Thymus (tissue), 11 donors: ENCODE data around the gene SLC25A6. TPM values are rescaled to one million over a fixed set of nuclear protein-coding genes. Genes with fewer than 3 reads are reported as not detected.
"Not testable (repeated sequence)": the region's sequence is repeated elsewhere in the genome, so short reads cannot be mapped to it uniquely, and the experiment has no call there.

Source experiments
- DNase-seq, 9 donors: peaks; one replicate each; pipeline ENCODE4 v3.0.0-alpha.2; 2013; ENCODE audit warnings: low spot score in 9 of 9, low read depth in 6 of 9, missing footprints in 1 of 9
- H3K27ac ChIP-seq, 2 donors: one replicate each; pipeline ENCODE4 v1.5.1; 2013; ENCODE audit warnings: control low read depth in 1 of 2, low read depth in 1 of 2, low read length in 1 of 2, mild to moderate bottlenecking in 1 of 2, moderate library complexity in 1 of 2
- H3K27me3 ChIP-seq, 2 donors: one replicate each; pipeline ENCODE4 v1.5.1; 2013; ENCODE audit warnings: low read length in 1 of 2; ENCODE audit not compliant: control insufficient read depth in 2 of 2, insufficient read depth in 1 of 2
- H3K36me3 ChIP-seq, 2 donors: one replicate each; pipeline ENCODE4 v1.5.1; 2013; ENCODE audit warnings: low read length in 1 of 2, mild to moderate bottlenecking in 1 of 2, moderate library complexity in 1 of 2; ENCODE audit not compliant: control insufficient read depth in 2 of 2, insufficient read depth in 2 of 2
- H3K4me1 ChIP-seq, 2 donors: one replicate each; pipeline ENCODE4 v1.5.1; 2013; ENCODE audit warnings: low read length in 2 of 2; ENCODE audit not compliant: control insufficient read depth in 2 of 2, insufficient read depth in 2 of 2
- H3K4me3 ChIP-seq, 2 donors: one replicate each; pipeline ENCODE4 v1.5.1; 2013; ENCODE audit warnings: low read length in 2 of 2, control low read depth in 1 of 2, mild to moderate bottlenecking in 1 of 2
- H3K9me3 ChIP-seq, 2 donors: one replicate each; pipeline ENCODE4 v1.5.1; 2013; ENCODE audit warnings: low read length in 1 of 2, mild to moderate bottlenecking in 1 of 2; ENCODE audit not compliant: control insufficient read depth in 2 of 2, insufficient read depth in 1 of 2
- WGBS: extraction: QIAGEN DNeasy Blood & Tissue Kit; methylation state at CpG from one replicate; pipeline ENCODE4 v1.1.7; 2013; 5-methylcytosine and 5-hydroxymethylcytosine counted together
- polyA plus RNA-seq: library from polyadenylated mRNA; stranded (reverse); fragments of 200-250 nt; gene quantifications from one replicate; pipeline ENCODE4 v1.2.3, GENCODE V29; 2013
- total RNA-seq: library from RNA; stranded (reverse); fragments of 120-200 nt; gene quantifications from one replicate; pipeline ENCODE4 v1.2.4, GENCODE V29; 2013
- donor health status: healthy.

Gene SLC25A6
- total and polyA plus RNA-seq, 2 donors: 139 to 230 TPM

DNA sequence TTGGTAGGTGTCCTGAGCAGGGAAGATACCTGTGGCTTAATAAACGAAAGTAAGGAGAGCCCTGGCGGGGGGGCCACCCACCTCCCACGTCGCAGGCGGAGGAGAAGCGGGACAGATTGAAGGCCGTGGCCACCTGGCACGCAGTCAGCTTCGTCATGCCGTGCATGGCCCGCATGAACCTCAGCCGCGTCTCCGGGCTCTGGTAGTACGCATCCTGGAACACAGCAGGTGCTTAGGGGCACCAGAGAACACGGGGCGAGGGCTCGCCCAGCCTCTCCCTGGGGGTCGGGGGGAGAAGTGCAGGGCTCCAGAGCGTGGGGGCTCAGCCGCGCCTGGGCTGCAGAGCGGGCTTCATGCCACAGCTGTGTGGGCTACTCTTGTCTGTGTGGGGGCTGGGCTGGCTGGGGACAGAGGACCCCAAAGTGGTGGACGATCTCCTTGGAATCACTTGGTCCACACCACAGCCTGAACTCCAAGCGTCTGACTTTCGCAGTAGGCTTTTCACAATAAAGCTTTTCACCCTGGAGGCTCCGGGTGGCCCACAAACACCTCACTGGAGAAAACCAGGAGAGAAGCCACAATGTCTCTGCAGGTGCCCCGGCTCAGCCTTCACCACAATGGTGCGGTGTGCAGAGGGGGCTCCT is 27.1 kb upstream of the SLC25A6 start:
- Histone ChIP-seq H3K27ac (no peak overlapping the region), H3K27me3 (no peaks in the 10 kb centered on the region), H3K4me1 (no peaks in the 10 kb centered on the region), H3K36me3 (peaks cover 39 to 71% of the 10 kb centered on the region in 2 donors), H3K9me3 (peaks cover 28 to 35% of the 10 kb centered on the region in 2 donors), H3K4me3 (no peak overlapping the region)
- no peak for DNase-seq
- WGBS: 92% methylated on average over 29 of the region's 29 CpGs

DNA sequence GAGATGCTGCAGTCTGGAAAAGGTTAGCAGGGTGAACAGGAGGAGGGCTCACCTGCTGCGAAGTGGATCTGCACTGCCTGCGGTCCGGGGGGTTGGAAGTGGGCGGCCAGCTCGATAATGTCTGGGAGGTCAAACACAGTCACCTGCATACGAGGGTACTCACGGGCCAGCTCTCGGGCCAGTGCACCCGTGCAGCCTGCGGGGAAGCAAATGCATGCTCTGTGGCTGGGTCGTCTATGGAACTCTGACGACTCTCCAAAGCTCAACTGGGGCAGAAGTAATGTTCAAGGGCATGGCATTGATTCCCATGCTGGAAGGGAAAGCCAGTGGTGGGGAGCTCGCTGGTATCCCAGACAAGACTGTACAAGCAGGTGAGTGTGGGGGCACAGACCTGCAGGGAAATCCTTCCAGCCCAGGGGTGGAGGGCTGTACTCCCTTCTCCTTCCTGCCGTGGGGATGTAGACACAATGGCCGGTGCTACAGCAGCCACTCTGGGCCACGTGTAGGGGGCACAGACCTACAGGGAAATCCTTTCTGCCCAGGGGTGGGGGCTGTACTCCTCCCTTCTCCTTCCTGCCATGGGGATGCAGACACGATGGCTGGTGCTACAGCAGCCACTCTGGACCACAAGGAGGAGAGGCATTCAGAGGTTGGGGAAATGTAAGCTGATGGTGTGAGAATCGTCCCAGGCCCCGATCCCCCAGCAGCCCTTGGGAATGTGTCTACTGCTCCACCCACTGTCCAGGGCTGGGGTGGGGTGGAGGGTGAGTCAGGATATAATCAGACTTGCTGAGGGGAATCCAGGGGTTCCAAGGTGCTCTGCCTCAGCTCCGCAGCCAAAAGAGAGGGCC is 26.2 kb upstream of the SLC25A6 start:
- peaks cover 47 to 71% of the 10 kb centered on the region in 2 donors for H3K36me3 ChIP-seq
- 95% methylated on average over 20 of the region's 20 CpGs for WGBS

DNA sequence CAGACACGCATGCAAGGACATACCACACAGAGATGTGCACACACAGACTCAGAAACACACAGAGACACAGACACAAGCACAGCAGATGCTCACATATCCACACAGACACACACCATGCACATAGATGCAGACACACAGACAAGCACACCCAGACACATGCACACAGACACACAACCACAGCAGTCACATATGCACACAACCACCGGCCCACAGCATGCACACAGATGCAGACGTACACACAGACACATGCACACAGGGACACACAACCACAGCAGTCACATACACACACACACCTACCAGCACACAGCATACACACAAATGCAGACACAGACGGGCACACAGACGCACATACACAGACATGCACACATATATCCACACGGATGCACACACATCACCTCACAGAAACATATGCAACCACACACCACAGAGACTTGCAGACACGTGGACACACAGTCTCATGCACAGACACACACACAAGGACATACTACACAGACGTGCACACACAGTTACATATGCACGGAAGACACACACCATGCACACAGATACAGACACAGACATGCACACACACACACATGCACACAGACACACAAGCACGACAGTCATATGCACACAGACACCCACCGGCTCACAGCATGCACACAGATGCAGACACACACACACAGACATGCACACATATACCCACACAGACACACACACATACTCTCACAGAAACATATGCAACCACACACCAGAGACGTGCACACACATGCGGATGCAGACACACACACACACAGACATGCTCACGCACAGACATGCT is 25.2 kb upstream of the SLC25A6 start:
- no peaks in the 10 kb centered on the region for H3K4me1 ChIP-seq
- peaks cover 47 to 71% of the 10 kb centered on the region in 2 donors for H3K36me3 ChIP-seq
- WGBS: 74% methylated on average over 14 of the region's 14 CpGs
- DNase-seq: no peak
- H3K4me3 ChIP-seq: no peak overlapping the region
- H3K9me3 ChIP-seq: peaks cover 15 to 23% of the 10 kb centered on the region in 2 donors
- H3K27me3 ChIP-seq: no peaks in the 10 kb centered on the region
- H3K27ac ChIP-seq: no peak overlapping the region

More for the DNA sequence above, 26.2 kb upstream of the SLC25A6 start:
- no peaks in the 10 kb centered on the region for H3K27me3 ChIP-seq
- H3K4me3 ChIP-seq: no peak overlapping the region
- DNase-seq: no peak
- no peaks in the 10 kb centered on the region for H3K4me1 ChIP-seq
- no peak overlapping the region for H3K27ac ChIP-seq
- peaks cover 22 to 29% of the 10 kb centered on the region in 2 donors for H3K9me3 ChIP-seq

DNA sequence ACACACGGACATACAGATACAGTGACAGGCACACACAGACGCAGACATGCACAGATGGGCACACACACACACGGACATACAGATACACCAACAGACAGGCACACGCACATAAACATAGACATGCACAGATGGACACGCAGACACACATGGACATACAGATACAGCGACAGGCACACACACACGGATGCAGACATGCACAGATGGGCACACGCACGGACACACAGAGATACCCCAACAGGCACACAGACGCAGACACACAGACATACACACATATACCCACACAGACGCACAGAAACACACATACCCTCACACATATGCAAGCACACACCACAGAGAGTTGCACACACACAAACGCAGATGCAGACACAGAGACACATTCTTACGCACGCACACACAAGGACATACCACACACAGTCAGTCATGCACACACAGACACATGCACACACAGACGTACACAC is 24.4 kb upstream of the SLC25A6 start:
- DNase-seq: no peak
- Histone ChIP-seq H3K9me3 (peaks cover 8 to 15% of the 10 kb centered on the region in 2 donors), H3K27me3 (no peaks in the 10 kb centered on the region), H3K36me3 (peaks cover 41 to 71% of the 10 kb centered on the region in 2 donors), H3K27ac (no peak overlapping the region), H3K4me1 (no peaks in the 10 kb centered on the region), H3K4me3 (no peak overlapping the region)
- 73% methylated on average over 15 of the region's 15 CpGs for WGBS

GRCh38 chrX:1412551-1413161 is 20.7 kb upstream of the SLC25A6 start:
- Histone ChIP-seq H3K4me1 (no peaks in the 10 kb centered on the region), H3K36me3 (peaks cover 34 to 60% of the 10 kb centered on the region in 2 donors), H3K9me3 (peaks cover 1 to 4% of the 10 kb centered on the region in 2 donors), H3K4me3 (no peak overlapping the region), H3K27me3 (no peaks in the 10 kb centered on the region), H3K27ac (no peak overlapping the region)
- no peak for DNase-seq
- 94% methylated on average over 31 of the region's 31 CpGs for WGBS

GRCh38 chrX:1411326-1411725 is 19.4 kb upstream of the SLC25A6 start:
- Histone ChIP-seq H3K27me3 (no peaks in the 10 kb centered on the region), H3K36me3 (peaks cover 41 to 58% of the 10 kb centered on the region in 2 donors), H3K27ac (no peak overlapping the region), H3K4me1 (no peaks in the 10 kb centered on the region), H3K9me3 (peaks cover 1 to 4% of the 10 kb centered on the region in 2 donors), H3K4me3 (no peak overlapping the region)
- no peak for DNase-seq
- 91% methylated on average over 12 of the region's 12 CpGs for WGBS

GRCh38 chrX:1407035-1407434 is 15.1 kb upstream of the SLC25A6 start:
- Histone ChIP-seq H3K27ac (no peak overlapping the region), H3K9me3 (peaks cover 0 to 1% of the 10 kb centered on the region in 2 donors), H3K4me3 (no peak overlapping the region), H3K4me1 (no peaks in the 10 kb centered on the region), H3K36me3 (peaks cover 47 to 65% of the 10 kb centered on the region in 2 donors), H3K27me3 (no peaks in the 10 kb centered on the region)
- DNase-seq: no peak

DNA sequence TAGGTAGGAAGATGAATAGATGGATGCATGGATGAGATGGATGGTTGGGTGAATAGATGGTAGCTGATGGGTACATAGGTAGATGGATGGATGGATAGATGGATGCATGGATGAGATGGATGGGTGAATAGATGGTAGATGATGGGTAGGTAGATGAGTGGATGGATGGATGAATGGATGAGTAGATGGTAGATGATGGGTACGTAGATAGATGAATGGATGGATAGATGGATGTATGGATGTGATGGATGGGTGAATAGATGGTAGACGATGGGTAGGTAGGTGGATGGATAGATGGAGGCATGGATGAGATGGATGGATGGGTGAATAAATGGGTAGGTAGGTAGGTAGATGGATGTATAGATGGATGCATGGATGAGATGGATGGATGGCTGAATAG is 13.9 kb upstream of the SLC25A6 start:
- not testable (repeated sequence) for H3K27ac ChIP-seq
- 99% methylated on average over 2 of the region's 2 CpGs for WGBS

More for the DNA sequence above, 13.9 kb upstream of the SLC25A6 start:
- not testable (repeated sequence) for H3K9me3 ChIP-seq, H3K4me1 ChIP-seq, H3K27me3 ChIP-seq, H3K4me3 ChIP-seq, DNase-seq
- H3K36me3 ChIP-seq: peaks cover 47 to 60% of the 10 kb centered on the region in 2 donors
